ENCODE measurements around the gene TMEM213. TPM values are rescaled to one million over a fixed set of nuclear protein-coding genes. Genes with fewer than 3 reads are reported as not detected.

The TMEM213 gene
- polyA plus RNA-seq, 3 donors, result 0.15 TPM; not detected in 2

DNA sequence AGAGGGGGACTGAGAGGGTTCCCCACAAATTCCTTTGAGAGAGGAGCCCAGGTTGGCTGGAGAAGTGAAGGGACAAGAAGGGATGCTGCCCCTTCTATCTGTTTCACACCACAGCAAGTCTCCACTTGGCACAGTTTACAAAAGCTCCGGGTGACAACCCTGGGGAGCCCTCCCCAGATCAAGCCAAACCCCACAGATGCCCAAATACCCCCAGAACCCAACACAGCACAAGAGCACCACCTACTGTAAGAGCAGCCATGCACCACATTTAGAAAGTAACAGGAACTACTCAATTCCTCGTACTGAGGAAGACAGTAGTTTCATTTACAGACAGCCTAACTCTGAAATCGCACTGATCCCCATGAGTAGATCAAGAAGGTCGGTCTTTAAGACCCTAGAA lies 68.0 kb downstream of the TMEM213 start:
- 65 to 83% (median 81%) methylated on average over 4 of the region's 4 CpGs for WGBS, 3 donors
- H3K27ac ChIP-seq (ENCODE audit: low read depth, low read length), result no peak overlapping the region

DNA sequence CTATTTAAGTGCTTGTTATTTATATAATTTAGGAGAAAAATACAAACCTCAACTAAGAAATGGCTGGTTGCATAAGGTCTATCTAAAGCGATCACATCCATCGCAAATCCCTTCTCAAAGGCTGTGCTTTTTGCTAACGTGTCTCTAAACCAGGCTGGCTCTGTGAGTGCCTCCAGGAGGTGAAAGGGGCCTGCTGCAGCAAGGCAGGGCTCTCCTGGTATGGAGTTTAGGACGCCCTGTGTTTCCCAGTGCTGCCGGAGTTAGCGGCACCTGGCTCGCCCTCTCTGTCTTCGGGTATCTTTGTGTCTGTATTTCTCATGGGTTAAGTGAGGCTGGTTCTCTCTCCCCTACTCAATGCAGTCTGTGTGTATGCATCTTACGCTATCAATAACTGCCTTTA lies 68.6 kb downstream of the TMEM213 start:
- no peak overlapping the region for H3K27ac ChIP-seq (ENCODE audit: low read depth, low read length)
- 95 to 97% (median 97%) methylated on average over 9 of the region's 9 CpGs for WGBS, 3 donors

DNA sequence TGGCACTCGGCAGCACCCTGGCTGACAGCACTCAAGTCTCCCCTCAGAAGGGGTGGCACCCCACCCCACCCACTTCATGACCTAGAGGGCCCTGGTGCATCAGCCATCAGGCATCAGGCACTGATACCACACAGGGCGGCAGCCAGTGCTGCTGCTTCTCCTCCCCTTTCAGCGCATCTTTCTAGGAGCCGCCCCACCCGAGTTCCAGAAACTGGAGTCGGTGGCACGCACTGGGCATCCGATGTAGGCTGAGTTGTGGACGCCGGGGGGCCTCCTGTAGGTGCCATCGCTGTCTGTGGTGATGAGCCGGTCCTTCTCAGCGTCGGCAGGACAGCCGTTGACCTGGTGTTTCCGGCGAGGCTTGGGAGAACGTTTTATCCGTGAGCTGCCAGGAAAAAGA lies 70.0 kb downstream of the TMEM213 start:
- WGBS, 3 donors, result 94 to 95% (median 95%) methylated on average over 19 of the region's 19 CpGs
- no peak overlapping the region for H3K27ac ChIP-seq (ENCODE audit: low read depth, low read length)

DNA sequence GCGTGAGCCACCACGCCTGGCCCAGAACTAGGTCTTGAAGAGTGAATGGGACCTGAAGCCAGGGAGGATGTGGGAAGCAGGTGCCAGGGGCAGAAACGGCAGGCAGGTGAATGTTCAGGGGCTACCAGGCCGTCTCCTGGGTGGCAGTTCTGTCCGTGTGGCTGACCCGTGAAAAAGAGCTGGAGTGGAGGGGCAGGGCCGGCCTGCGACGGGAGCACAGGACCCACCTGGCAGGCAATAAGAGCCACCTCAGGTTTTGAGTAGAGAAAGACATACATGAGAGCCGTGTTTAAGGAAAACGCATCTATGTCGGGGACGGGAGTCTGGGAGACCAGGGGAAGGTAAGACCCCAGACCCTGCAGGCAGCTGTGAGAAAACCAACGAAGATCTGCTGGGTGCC lies 70.9 kb downstream of the TMEM213 start:
- WGBS, 3 donors, result 93 to 96% (median 94%) methylated on average over 14 of the region's 14 CpGs
- no peak overlapping the region for H3K27ac ChIP-seq (ENCODE audit: low read depth, low read length)

DNA sequence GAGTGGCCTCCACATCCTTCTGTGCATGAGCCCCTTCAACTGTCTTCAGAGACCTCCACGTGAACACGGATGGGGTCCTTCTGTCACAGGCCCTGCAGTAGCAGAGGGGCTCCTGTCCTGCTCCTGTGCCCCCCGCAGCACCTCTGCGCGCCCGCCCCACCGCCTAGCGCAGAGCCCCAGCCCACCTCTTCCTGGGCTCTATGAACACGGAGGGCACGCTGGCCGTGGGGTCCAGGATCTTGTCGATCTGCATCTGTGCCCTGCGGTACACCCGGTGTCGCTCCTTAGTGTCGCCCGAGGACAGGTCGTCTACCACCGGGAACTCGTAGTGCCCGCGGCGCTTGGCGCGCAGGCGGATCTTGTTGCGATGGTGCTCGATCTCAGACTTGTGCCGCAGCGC lies 71.6 kb downstream of the TMEM213 start:
- 97 to 98% (median 97%) methylated on average over 30 of the region's 30 CpGs for whole genome bisulfite sequencing, 3 donors
- H3K27ac ChIP-seq (ENCODE audit: low read depth, low read length), result no peak overlapping the region

DNA sequence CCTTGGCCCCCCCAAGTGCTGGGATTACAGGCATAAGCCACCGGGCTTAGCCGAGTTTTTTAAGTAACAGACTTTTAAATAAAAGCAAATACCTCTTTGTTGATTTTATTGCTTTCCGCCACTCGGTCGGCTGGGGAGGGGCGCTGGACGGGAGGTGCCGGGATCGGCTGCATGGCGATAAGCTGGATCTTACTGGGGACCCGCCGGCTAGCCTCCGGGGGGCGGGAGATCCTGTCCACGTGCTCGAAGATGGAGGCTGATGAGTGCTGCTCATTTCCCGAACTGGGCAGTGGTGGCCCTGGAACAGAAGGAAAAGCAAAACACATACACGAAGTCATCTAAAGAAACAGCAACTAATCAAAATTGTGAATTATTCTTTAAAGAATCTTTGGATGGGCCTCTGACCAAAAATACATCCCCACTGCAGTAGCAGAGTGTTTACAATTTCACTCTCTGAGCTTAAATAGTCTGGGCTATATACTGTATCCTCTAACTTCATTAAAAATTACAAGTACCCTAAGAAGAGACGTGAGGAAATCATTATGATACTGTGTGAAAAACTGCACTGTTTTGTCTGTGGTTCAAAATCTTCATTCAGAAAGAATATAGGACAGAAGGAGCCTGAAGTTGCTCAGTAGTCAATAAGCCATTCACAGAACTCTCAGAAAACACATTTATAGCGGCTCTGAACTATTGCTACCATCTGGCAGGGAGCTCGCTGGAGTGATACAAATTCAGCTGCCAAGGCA lies 73.4 kb downstream of the TMEM213 start:
- 94 to 96% (median 94%) methylated on average over 21 of the region's 21 CpGs for WGBS, 3 donors
- H3K27ac ChIP-seq (ENCODE audit: low read depth, low read length), result no peak overlapping the region

DNA sequence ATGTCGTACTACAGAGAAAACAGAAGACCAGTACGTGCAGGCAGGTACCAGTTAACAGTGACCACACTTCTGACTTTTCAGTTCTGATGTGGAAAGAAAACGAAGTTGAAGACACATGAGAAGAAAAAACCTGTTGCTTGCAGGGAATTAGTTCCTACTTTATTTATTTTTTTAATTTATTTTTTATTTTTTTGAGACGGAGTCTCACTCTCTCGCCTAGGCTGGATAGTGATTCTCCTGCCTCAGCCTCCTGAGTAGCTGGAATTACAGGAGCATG lies 74.0 kb downstream of the TMEM213 start:
- no peak overlapping the region for H3K27ac ChIP-seq (ENCODE audit: low read depth, low read length)
- WGBS, 3 donors, result 92 to 98% (median 96%) methylated on average over 5 of the region's 5 CpGs

DNA sequence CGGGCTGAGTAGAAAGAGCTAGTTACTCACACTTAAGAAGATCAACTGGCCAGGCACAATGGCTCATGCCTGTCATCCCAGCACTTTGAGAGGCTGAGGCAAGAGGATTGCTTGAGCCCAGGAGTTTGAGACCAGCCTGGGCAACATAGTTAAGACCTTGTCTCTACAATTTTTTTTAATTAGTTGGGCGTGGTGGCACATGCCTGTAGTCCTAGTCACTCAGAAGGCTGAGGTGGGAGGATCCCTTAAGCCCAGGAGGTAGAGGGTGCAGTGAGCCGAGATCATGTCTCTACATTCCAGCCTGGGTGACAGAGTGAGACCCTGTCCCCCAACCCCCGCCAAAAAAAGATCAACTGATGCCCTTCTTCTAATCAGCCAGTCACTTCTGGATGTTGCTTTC lies 74.8 kb downstream of the TMEM213 start:
- no peak overlapping the region for H3K27ac ChIP-seq (ENCODE audit: low read depth, low read length)
- 90 to 98% (median 94%) methylated on average over 4 of the region's 4 CpGs for WGBS, 3 donors

DNA sequence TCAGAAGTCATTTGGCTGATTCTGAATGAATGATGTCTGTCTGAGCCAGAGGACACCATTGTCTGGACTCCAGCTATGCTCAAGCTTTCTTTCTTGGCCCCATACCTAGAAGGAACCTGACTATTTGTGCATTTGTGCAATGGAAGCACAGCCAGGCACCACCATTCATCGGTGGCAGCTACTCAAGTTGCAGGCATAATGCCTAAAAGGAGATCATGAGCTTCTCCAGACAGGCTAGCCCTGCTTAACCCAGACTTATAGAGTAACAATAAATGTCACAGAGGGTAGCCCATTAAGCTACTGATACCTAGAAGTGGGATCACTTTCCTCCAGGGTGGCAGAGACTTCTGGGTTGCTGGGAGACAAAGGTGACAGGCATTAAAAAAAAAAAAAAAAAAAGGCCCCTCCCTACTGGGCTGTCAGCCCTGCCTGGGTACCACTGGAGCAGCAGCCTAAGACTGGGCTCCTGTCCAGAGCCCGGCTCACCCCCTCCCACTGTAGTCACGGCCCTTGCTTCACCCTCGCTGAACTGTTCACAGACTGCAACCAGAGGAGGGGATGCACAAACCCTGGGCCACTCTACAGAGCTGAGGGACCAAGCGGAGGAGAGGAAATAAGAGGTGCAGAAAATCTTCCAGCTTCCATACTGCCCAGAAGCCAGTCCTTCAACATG lies 75.6 kb downstream of the TMEM213 start:
- WGBS, 3 donors, result 85 to 89% (median 85%) methylated on average over 5 of the region's 5 CpGs

DNA sequence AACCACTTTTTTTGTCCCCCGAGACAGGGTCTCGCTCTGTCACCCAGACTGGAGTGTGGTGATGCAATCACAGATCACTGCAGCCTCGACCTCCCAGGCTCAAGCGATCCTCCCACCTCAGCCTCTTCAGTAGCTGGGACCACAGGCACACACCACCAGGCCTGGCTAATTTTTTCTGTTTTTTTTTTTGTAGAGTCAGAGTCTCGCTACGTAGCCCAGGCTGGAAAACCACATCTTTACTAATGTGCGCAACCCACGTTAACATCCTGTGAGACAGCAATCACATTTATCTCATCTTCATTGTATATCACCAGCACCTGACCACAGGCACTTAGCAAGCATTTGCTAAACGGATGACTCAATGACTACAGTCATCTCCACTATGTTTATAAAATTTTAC lies 78.0 kb downstream of the TMEM213 start:
- 75 to 93% (median 78%) methylated on average over 9 of the region's 9 CpGs for WGBS, 3 donors
- H3K27ac ChIP-seq (ENCODE audit: low read depth, low read length), result no peak overlapping the region

More for the DNA sequence above, 75.6 kb downstream of the TMEM213 start:
- no peak overlapping the region for H3K27ac ChIP-seq (ENCODE audit: low read depth, low read length)

DNA sequence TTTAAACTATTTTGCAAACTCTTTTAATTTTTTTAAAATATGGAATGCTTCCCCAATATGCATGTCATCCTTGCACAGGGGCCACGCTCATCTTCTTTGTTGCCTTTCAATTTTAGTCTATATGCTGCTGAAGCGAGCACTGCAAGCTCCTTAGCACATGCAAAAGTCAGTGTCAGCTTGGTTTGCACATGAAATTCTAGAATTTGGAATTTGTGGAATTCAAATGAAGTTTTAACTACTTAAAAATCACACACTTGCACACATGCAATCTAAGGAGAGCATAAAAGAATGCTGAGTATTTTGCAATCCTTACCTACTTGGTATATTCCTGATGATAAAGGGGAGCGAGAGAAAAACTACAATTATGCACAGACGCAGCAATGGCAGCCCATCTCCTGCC lies 78.5 kb downstream of the TMEM213 start:
- WGBS, 3 donors, result 87 to 97% (median 91%) methylated on average over 4 of the region's 4 CpGs
- no peak overlapping the region for H3K27ac ChIP-seq (ENCODE audit: low read depth, low read length)

DNA sequence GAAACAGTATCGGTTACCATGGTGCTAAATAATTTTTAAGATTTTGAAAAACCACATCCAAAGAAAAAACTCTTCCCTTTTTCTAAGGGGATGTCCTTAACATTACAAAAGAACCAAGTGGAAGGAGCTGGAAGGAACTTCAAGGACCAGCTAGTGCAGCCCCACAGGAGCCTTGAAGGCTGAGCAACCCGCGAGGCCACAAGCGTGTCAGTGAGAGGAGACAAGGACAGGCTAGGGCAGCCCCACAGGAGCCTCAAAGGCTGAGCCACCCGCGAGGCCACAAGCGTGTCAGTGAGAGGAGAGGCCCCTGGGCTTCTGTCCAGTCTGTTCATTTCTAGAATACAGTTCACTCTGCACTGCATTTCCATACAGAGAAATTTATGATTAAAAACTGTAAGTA lies 80.3 kb downstream of the TMEM213 start:
- 91 to 93% (median 91%) methylated on average over 7 of the region's 7 CpGs for WGBS, 3 donors
- no peak overlapping the region for H3K27ac ChIP-seq (ENCODE audit: low read depth, low read length)

DNA sequence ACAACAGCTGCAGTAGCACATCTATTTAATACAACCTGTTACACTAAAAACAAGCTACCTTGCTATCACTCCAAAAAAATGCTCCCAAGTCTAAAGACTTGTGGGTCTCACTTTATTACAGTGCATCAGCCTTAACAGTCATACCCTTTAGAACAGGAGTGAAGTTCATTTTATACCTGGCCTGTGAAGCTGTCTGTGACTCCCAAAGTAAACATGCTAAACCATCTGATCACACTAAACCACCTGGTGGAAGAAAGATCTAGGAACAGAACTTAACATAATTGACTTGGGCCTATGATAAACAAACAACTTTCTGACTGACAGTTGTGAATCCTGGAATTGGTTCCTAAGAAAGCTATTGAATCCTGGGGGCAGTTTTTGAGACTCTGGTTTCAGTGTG lies 81.1 kb downstream of the TMEM213 start:
- H3K27ac ChIP-seq (ENCODE audit: low read depth, low read length), result no peak overlapping the region

DNA sequence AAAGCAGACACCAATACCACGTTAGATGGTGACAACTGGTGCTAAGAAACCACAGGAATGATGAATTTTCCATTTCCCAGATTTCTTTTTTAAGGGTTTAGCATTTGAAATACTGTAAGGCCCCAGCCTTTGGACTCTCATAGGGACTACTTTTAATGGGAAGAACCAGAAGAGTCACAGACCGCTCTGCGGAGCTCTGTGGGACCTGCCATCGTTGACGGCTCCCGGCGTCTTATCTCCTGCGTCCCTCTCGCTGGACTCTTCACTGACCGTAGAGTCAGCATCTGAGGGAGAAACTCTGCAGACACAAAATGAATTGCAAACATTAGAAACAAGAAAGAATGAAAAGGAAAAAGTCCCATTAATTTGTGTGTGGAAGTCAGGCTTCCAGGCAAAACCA lies 81.6 kb downstream of the TMEM213 start:
- H3K27ac ChIP-seq (ENCODE audit: low read depth, low read length), result no peak overlapping the region
- 87 to 96% (median 93%) methylated on average over 10 of the region's 10 CpGs for WGBS, 3 donors

DNA sequence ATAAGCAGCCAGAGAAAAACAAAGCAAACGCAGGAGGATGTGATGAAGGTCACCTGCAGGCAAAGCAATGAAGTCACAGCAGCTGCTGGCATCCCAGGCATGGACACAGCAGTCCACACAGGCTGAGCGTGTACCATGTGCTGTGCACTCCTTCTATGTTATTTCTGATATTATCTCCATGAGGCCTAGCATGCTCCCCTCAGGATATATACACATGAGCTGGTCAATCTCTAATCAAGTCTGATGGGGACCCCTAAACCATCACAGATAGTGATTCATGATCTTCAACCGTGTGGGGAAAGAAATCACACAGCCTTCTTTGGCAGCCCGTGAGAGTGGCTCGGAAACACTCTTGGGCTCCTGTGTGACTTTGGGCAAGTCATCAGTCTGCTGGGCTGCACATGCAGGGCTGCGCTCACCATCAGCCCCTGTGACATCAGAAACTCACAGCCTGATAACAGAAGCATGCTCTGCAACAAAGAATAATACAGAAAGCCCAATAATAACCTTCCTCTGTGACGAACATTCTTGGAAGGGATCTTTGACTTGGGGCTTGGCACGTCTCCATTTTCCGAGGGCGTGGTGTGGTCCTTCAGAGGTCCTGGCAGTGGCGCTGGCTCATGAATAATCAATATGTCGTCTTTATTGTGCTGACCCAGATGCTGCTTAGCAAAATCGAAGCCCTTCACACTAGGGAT lies 83.2 kb downstream of the TMEM213 start:
- 62 to 71% (median 71%) methylated on average over 13 of the region's 13 CpGs for WGBS, 3 donors
- H3K27ac ChIP-seq (ENCODE audit: low read depth, low read length), result no peak overlapping the region

DNA sequence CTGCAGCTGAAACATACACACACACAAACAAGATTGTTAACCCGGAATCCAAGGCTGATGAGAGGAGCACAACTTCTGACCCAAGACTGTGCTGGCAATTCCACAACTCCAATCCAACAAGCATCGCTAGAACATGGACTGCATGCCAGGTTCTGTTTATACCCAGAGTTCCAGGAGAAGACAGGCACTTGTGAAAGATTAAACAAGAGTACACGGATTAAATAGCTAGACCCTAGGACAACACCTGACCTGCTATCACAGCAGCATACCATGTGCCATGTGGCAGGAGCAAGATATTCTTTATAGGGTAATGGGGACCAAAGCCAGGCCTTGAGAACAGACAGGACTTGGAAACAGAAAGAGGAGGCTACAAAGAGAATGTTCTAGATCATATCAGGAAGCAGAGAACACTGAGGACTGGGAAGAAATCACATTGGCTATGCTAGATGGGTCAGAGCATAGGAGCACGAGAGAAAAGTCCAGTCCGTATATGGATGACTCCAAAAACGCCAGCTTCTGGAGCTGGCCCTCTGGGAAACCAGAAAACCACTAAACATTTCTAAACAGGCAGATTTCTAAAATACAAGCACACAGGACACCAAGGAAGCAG lies 83.9 kb downstream of the TMEM213 start:
- WGBS, 3 donors, result 62 to 80% (median 68%) methylated on average over 6 of the region's 6 CpGs
- H3K27ac ChIP-seq (ENCODE audit: low read depth, low read length), result no peak overlapping the region

DNA sequence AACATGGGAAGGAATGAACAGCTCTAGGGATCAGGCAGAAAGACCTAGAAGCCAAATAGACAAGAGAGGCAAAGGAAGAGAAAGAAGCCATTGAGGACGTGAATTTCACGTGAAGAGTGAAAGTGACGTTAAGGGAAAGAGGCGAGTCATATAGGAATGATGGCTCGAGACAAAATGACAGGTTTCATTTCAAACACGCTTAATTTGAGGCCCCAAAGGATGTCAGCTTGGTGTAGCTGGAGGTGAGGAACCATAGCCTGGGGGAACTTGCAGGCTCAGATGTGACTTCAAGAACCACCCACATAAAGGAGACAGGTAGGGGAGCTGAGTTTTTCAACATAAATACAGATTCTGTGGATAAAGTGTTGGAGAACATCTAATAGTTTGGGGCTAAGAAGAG lies 84.5 kb downstream of the TMEM213 start:
- no peak overlapping the region for H3K27ac ChIP-seq (ENCODE audit: low read depth, low read length)
- 88 to 97% (median 93%) methylated on average over 6 of the region's 6 CpGs for WGBS, 3 donors

DNA sequence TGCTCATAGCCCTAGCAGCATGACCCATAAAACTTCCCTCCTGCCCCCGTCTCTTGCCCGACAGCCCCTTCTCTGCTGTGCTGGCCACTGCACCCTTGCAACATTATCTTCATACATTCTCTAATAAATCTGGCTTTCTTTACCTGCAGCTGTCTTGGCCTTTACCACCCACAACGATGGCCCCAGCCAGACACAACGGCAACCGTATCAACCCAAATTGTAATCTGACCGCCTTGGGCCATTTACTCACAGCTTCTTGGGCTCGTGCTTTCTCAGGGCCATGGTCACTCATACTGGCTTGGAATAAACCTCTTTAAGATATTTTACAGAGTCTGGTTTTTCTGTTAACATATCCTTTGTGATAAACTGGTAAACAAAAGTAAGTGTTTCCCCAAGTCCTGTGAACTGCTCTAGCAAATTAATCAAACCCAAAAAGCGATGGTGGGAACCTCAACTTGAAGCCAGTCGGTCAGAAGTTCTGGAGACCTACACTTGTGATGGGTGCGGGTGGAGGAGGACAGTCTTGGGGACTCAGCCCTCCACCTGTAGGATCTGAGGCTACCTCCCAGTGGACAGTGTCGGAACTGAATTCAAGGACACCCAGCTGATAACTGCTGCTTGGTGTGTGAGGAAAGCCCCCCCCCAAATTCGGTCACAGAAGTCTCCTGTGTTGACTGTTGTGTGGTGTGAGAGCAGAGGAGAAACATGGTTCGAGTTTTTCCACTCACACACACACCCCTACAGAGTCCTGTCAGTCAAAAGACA lies 87.8 kb downstream of the TMEM213 start:
- WGBS, 3 donors, result 83 to 91% (median 90%) methylated on average over 13 of the region's 13 CpGs
- no peak overlapping the region for H3K27ac ChIP-seq (ENCODE audit: low read depth, low read length)

DNA sequence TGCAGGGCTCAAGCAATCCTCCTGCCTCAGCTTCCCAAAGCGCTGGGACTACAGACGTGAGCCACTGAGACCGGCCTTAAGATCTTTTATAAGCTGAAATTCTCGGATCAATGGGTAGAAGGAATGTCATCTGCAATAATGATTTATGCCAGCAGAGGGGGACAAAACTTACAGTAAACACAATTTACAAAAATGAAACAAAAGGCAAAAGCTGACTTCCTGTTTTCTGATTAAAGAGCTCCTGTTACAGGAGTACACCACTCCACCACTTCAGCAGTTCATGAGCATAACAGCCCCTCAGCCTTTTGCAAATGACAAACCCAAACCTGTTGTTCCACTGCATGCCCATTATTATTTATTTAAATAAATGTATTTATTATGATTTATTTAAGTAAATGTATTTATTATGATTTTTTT lies 88.7 kb downstream of the TMEM213 start:
- 25 to 38% (median 35%) methylated on average over 4 of the region's 4 CpGs for WGBS, 3 donors
- H3K27ac ChIP-seq (ENCODE audit: low read depth, low read length), result no peak overlapping the region

Data from adipose tissue (tissue), 3 donors.